DND-41 (cell line): ENCODE results near the gene PDIA5.
A peak's percentile ranks its signal among the peaks of the same experiment; 100 is the strongest.

Source experiments
- ATAC-seq: fragments of 200-7000 bp; cut with Tn5 transposase; 3 replicates; pipeline ENCODE4 v1.9.1; 2021; ENCODE audit warnings: low read depth; ENCODE audit not compliant: insufficient read depth
- DNase-seq: peaks from one replicate; pipeline ENCODE4 v3.0.0-alpha.2; 2020
- H2AFZ ChIP-seq: 2 replicates; pipeline ENCODE4 v1.6.0; 2012; ENCODE audit warnings: low read depth, low read length
- H3K27ac ChIP-seq: 2 replicates; pipeline ENCODE4 v1.5.1; 2012; ENCODE audit warnings: low read length, inconsistent platforms
- H3K27me3 ChIP-seq: fragments of 200-600 bp; sonication (generic); 2 replicates; pipeline ENCODE4 v1.6.0; 2012; ENCODE audit warnings: low read length, mild to moderate bottlenecking, inconsistent platforms; ENCODE audit not compliant: insufficient read depth, poor library complexity
- H3K36me3 ChIP-seq: 2 replicates; pipeline ENCODE4 v1.5.1; 2012; ENCODE audit warnings: low read length, inconsistent platforms; ENCODE audit not compliant: insufficient read depth
- H3K4me1 ChIP-seq: 2 replicates; pipeline ENCODE4 v1.5.1; 2012; ENCODE audit warnings: mild to moderate bottlenecking, low read length; ENCODE audit not compliant: insufficient read depth
- H3K4me2 ChIP-seq: 2 replicates; pipeline ENCODE4 v1.6.0; 2012; ENCODE audit warnings: mild to moderate bottlenecking, moderate library complexity, low read length, inconsistent platforms; ENCODE audit not compliant: insufficient read depth
- H3K4me3 ChIP-seq, 2 experiments: fragments of 200-600 bp in 1 of 2; shearing (Covaris generic) in 1 of 2; 2 replicates each; pipeline ENCODE4 v1.5.1; 2012 to 2016; ENCODE audit warnings: inconsistent platforms in 2 of 2, low read length in 2 of 2, mild to moderate bottlenecking in 2 of 2, low read depth in 1 of 2, moderate library complexity in 1 of 2
- H3K79me2 ChIP-seq: 2 replicates; pipeline ENCODE4 v1.6.0; 2012; ENCODE audit warnings: low read length, inconsistent platforms; ENCODE audit not compliant: insufficient read depth
- H3K9ac ChIP-seq: 2 replicates; pipeline ENCODE4 v1.6.0; 2012; ENCODE audit warnings: low read depth, mild to moderate bottlenecking, inconsistent platforms, low read length, moderate library complexity
- H3K9me3 ChIP-seq: 2 replicates; pipeline ENCODE4 v1.5.1; 2012; ENCODE audit warnings: low read length, moderate library complexity, mild to moderate bottlenecking, inconsistent platforms; ENCODE audit not compliant: insufficient read depth, severe bottlenecking
- H4K20me1 ChIP-seq: 2 replicates; pipeline ENCODE4 v1.6.0; 2012; ENCODE audit warnings: low read length; ENCODE audit not compliant: insufficient read depth
- CTCF ChIP-seq: IDR thresholded peaks from 2 replicates; pipeline ENCODE4 v1.5.1; 2012; ENCODE audit warnings: borderline replicate concordance, low read length, moderate library complexity, mild to moderate bottlenecking; ENCODE audit not compliant: poor library complexity, severe bottlenecking; ENCODE audit errors: extremely low read depth
- EZH2 ChIP-seq: IDR thresholded peaks from 3 replicates; pipeline ENCODE4 v1.6.1; 2012; ENCODE audit warnings: borderline replicate concordance, low read depth, mild to moderate bottlenecking, moderate library complexity, low read length, inconsistent platforms; ENCODE audit not compliant: severe bottlenecking

The PDIA5 gene

GRCh38 chr3:123082370-123083065 is 15.7 kb downstream of the PDIA5 start:
- Histone ChIP-seq H3K27ac (no peak overlapping the region), H4K20me1 (peaks cover 43% of the 10 kb centered on the region), H3K36me3 (no peaks in the 10 kb centered on the region), H2AFZ (no peak overlapping the region), H3K4me3 (no peak overlapping the region), H3K4me2 (no peak overlapping the region), H3K79me2 (peaks cover 27% of the 10 kb centered on the region), H3K9ac (no peak overlapping the region), H3K9me3 (no peaks in the 10 kb centered on the region), H3K4me1 (peaks cover 10% of the 10 kb centered on the region), H3K27me3 (no peaks in the 10 kb centered on the region)
- ATAC-seq (peak; percentile 54; the same call in 2 of the 3 replicates), DNase-seq (no peak)
- TF ChIP-seq CTCF: no peak
- no peak for TF ChIP-seq EZH2

- no peak overlapping the region for H3K9ac ChIP-seq
- H3K27ac ChIP-seq: no peak overlapping the region
- H3K27me3 ChIP-seq: no peaks in the 10 kb centered on the region
- H2AFZ ChIP-seq: no peak overlapping the region
- H3K4me1 ChIP-seq: peaks cover 10% of the 10 kb centered on the region
- no peak for TF ChIP-seq EZH2
- TF ChIP-seq CTCF: no peak
- H3K79me2 ChIP-seq: peaks cover 23% of the 10 kb centered on the region
- H3K36me3 ChIP-seq: no peaks in the 10 kb centered on the region
- H3K4me3 ChIP-seq: no peak overlapping the region
- DNase-seq (no peak), ATAC-seq (no peak)
- H4K20me1 ChIP-seq: peaks cover 43% of the 10 kb centered on the region
- H3K4me2 ChIP-seq: no peak overlapping the region
- H3K9me3 ChIP-seq: no peaks in the 10 kb centered on the region
These were observed 16.7 kb downstream of the PDIA5 start for GRCh38 chr3:123083383-123084124.

- no peak overlapping the region for H2AFZ ChIP-seq
- peaks cover 10% of the 10 kb centered on the region for H3K4me1 ChIP-seq
- no peaks in the 10 kb centered on the region for H3K27me3 ChIP-seq
- no peak overlapping the region for H3K9ac ChIP-seq
- H3K79me2 ChIP-seq: peaks cover 19% of the 10 kb centered on the region
- no peaks in the 10 kb centered on the region for H3K9me3 ChIP-seq
- H3K4me3 ChIP-seq: no peak overlapping the region
- TF ChIP-seq EZH2: no peak
- no peak for TF ChIP-seq CTCF
- ATAC-seq (no peak), DNase-seq (no peak)
- H3K36me3 ChIP-seq: no peaks in the 10 kb centered on the region
- H4K20me1 ChIP-seq: peaks cover 43% of the 10 kb centered on the region
- no peak overlapping the region for H3K4me2 ChIP-seq
- H3K27ac ChIP-seq: no peak overlapping the region
These were observed 17.4 kb downstream of the PDIA5 start for GRCh38 chr3:123084192-123084591.
